ENCODE measurements around the gene ATP10A.

ATP10A gene

DNA sequence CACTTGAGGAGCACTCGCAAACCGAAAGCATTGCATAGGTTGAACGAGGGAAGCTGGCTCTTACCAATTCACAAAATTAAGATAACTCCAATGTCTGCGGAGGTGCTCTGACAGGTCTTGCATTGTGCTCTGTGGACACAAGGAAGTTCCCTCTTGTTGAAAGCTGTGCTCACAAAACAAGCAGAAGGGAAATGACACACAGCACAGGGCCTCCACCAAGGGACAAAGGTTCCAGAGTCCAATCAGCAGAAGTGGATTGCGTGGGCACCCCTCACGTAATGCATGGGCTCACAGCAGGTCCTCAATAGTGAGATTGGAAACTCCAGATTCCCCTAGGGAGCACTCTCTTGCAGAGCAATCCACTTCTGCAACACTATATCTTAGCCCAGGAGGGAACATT lies 89.9 kb downstream of the ATP10A start:
- TF ChIP-seq, protein P1, sequence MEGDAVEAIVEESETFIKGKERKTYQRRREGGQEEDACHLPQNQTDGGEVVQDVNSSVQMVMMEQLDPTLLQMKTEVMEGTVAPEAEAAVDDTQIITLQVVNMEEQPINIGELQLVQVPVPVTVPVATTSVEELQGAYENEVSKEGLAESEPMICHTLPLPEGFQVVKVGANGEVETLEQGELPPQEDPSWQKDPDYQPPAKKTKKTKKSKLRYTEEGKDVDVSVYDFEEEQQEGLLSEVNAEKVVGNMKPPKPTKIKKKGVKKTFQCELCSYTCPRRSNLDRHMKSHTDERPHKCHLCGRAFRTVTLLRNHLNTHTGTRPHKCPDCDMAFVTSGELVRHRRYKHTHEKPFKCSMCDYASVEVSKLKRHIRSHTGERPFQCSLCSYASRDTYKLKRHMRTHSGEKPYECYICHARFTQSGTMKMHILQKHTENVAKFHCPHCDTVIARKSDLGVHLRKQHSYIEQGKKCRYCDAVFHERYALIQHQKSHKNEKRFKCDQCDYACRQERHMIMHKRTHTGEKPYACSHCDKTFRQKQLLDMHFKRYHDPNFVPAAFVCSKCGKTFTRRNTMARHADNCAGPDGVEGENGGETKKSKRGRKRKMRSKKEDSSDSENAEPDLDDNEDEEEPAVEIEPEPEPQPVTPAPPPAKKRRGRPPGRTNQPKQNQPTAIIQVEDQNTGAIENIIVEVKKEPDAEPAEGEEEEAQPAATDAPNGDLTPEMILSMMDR (IDR thresholded peaks at IDR 0.05), result no peak

DNA sequence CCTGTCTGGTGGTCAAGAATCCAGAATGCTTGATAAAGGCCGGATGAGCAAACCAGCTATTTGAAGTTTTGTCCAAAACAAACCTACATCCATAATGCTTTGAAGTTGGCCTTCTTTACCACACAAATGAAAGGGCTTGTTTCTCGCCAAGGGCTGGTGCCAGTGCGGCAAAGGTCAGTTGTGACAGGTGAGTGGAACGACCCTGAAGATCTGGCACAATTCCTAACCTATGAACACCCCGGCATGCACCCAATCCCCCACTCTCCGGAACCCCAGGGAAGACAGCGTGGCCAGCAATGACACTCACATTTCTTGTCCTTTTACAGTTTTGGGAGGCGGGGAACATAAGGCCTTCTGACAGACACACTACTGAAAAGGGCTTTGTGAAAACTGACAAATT lies 90.6 kb downstream of the ATP10A start:
- TF ChIP-seq, protein P1 (IDR thresholded peaks at IDR 0.05), result no peak

DNA sequence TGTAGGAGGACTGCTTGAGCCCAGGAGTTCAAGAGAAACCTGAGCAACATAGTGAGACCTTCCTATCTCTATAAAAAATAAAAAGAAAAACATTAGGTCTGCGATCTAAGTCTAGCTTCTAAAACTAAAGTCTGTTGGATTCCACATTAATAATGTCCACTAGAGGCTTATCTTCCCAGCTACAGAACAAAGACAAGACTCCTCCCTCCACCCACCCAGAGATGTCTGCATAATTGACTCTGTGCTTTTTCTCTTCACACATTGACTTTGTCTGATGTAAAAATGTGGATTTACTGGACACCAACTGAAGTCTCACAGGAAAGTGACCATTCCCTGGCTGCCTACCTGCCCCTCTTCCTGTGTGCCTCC lies 91.8 kb downstream of the ATP10A start:
- TF ChIP-seq, protein P1 (IDR thresholded peaks at IDR 0.05), result no peak

DNA sequence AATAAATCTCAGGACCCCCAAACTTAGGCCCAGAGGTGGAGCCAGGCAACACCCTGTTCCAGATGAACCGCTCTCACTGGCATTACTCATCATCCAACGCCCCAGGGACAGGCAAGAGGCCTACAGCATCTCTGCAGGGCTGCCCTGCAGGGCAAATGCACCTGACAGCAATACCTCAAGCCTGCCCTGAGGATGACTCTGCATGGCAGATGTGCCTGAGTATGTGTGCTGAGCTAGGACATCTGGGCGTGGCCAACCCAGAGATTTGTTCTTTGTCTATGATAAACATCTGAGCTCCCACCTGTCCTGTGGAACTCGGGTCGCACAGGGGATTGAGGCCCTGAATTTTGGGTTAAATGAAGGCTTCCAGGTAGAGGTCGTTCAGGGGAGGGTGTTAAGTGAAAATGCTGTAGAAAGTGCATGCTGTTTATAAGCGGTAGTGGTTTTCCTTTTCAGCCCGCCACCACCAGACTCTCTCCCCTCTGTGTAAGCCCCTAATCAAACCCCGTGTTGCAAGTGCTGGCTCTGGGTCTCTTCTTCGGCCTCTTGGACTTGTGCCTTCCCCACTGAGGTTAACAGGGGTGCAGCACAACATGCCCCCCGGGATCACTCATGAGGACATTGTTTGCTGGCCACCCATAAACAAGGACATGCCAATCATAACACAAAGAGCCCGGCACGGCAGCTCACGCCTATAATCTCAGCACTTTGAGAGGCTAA lies 92.3 kb downstream of the ATP10A start:
- TF ChIP-seq, protein P1 (IDR thresholded peaks at IDR 0.05), result no peak

DNA sequence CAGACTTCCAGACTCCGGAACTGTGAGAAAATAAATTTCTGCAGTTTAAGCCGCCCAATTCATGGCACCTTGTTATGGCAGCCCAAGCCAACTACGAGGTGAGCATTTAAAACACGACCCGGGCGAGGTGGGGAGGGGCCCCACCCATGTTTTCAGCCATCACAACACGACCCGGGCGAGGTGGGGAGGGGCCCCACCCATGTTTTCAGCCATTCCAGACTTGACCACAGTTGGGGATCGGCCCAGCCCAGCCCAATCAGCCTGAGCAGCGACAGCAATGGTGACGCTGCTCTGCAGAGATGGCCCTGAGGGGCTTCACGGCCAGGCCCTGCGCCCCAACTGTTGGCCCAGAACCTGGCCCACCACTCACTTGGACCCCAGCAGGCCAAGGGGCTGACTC lies 93.1 kb downstream of the ATP10A start:
- TF ChIP-seq, protein P1 (IDR thresholded peaks at IDR 0.05), result no peak

DNA sequence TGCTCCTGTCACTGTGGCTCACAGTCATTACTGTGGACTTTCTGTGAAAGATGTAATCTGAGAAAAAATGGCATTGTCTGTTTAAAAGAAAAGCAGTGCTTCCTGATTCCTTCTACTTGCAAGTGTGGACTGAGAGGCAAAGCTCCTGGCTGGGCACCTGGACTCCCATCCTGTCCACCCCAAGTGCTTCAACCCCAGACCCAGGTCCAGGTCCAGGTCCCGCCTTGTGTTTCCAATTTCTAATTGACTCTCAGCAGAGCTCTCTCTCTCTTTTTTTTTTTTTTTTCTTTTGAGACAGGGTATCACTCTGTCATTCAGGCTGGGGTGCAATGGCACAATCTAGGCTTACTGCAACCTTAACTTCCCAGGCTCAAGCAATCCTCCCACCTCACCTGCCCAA lies 94.9 kb downstream of the ATP10A start:
- TF ChIP-seq, protein P1 (IDR thresholded peaks at IDR 0.05), result no peak

DNA sequence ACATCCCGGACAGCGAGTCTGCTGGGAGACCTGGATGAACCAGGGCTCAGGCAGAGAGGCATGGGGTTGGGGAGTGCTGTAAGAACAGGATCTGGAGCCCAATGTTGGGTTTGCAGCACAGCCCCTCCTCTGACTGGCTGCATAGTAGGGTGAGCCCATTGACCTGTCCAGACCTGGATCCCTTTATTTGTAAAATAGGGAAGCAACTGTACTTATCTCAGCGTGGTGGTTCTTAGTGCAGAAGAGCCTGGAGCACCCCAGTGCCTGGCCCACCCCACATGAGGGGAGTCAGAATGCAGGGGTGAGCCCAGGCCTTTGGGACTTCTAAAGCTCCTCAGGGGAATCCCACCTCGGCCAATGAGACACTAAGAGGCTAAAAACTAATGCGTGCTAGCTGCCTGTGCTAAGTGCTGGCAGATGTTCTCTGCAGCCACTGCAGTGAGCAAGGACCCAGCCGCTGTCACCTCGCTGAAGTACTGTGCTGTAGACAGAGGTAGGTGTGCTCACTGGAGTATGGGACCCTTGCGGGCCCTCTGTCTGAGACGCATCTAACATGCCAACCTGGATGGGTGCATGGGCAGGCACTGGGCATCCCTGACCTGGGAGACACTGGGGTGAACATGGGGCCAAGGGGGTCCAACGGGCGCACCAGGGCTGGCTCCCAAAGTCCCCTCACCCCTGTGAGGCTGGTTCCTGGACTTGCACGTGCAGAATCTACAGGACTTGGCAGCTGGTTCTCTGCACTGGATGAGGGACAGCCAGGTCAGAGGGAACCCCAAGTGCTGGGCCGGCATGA lies 95.6 kb downstream of the ATP10A start:
- TF ChIP-seq, protein P1 (IDR thresholded peaks at IDR 0.05), result no peak

All from LNCAP (cell line).